ENCODE measurements around the gene TXNDC5. TPM values are rescaled to one million over a fixed set of nuclear protein-coding genes. Genes with fewer than 3 reads are reported as not detected.
A peak's percentile ranks its signal among the peaks of the same experiment; 100 is the strongest.

TXNDC5 gene
- total RNA-seq, 1 donor from 2014 or later, result 193 TPM

GRCh38 chr6:7901780-7902179 lies 8.8 kb downstream of the TXNDC5 start:
- no peak overlapping the region for H3K9ac ChIP-seq (ENCODE audit: low read length)
- Mint-ChIP-seq H3K27me3 (ENCODE audit: low read depth, unreplicated experiment) (no peaks in the 10 kb centered on the region), H3K27ac (ENCODE audit: unreplicated experiment) (peak overlapping the region; percentile 56), H3K4me3 (ENCODE audit: unreplicated experiment) (no peak overlapping the region), H3K4me1 (ENCODE audit: low read depth, unreplicated experiment) (peaks cover under 1% of the 10 kb centered on the region), H3K36me3 (ENCODE audit: low read depth, unreplicated experiment) (peaks cover 24% of the 10 kb centered on the region), H3K9me3 (ENCODE audit: unreplicated experiment) (peaks cover 2% of the 10 kb centered on the region)
- no peak overlapping the region for H3K27ac ChIP-seq (ENCODE audit: low read depth, low read length)
- FAIRE-seq, result no peak
- peaks cover 70% of the 10 kb centered on the region for H3K36me3 ChIP-seq (ENCODE audit: insufficient read depth, low read length)
- peaks cover 94% of the 10 kb centered on the region for H4K20me1 ChIP-seq (ENCODE audit: insufficient read depth, low read length)
- no peaks in the 10 kb centered on the region for H3K9me3 ChIP-seq (ENCODE audit: insufficient read depth, low read depth, low read length)
- H3K79me2 ChIP-seq (ENCODE audit: insufficient read depth, low read length), result peaks cover 58% of the 10 kb centered on the region
- H3K27me3 ChIP-seq (ENCODE audit: insufficient read depth, low read length), result no peaks in the 10 kb centered on the region
- no peak overlapping the region for H3K4me2 ChIP-seq (ENCODE audit: low read length)
- H2AFZ ChIP-seq (ENCODE audit: low read depth, low read length), result no peak overlapping the region
- TF ChIP-seq CTCF (IDR thresholded peaks at IDR 0.05; ENCODE audit: insufficient read depth, low read depth, low read length) (no peak), EZH2 (IDR thresholded peaks at IDR 0.05; ENCODE audit: insufficient read depth, low read length) (no peak)
- H3K4me1 ChIP-seq (ENCODE audit: insufficient read depth, low read length), result no peaks in the 10 kb centered on the region
- DNase-seq (ENCODE audit: low read depth), result no peak
- H3K4me3 ChIP-seq (ENCODE audit: insufficient read depth, low read depth, low read length), result no peak overlapping the region

GRCh38 chr6:7901056-7901455 lies 9.5 kb downstream of the TXNDC5 start:
- Mint-ChIP-seq H3K27ac (ENCODE audit: unreplicated experiment) (no peak overlapping the region), H3K4me1 (ENCODE audit: low read depth, unreplicated experiment) (no peaks in the 10 kb centered on the region), H3K27me3 (ENCODE audit: low read depth, unreplicated experiment) (no peaks in the 10 kb centered on the region), H3K4me3 (ENCODE audit: unreplicated experiment) (no peak overlapping the region), H3K9me3 (ENCODE audit: unreplicated experiment) (peaks cover 2% of the 10 kb centered on the region), H3K36me3 (ENCODE audit: low read depth, unreplicated experiment) (peaks cover 23% of the 10 kb centered on the region)
- no peaks in the 10 kb centered on the region for H3K9me3 ChIP-seq (ENCODE audit: insufficient read depth, low read depth, low read length)
- H3K4me1 ChIP-seq (ENCODE audit: insufficient read depth, low read length), result no peaks in the 10 kb centered on the region
- DNase-seq (ENCODE audit: low read depth) (no peak), FAIRE-seq (no peak)
- H3K27ac ChIP-seq (ENCODE audit: low read depth, low read length), result no peak overlapping the region
- H4K20me1 ChIP-seq (ENCODE audit: insufficient read depth, low read length), result peaks cover 94% of the 10 kb centered on the region
- peaks cover 52% of the 10 kb centered on the region for H3K79me2 ChIP-seq (ENCODE audit: insufficient read depth, low read length)
- TF ChIP-seq CTCF (IDR thresholded peaks at IDR 0.05; ENCODE audit: insufficient read depth, low read depth, low read length), result no peak
- no peak for TF ChIP-seq EZH2 (IDR thresholded peaks at IDR 0.05; ENCODE audit: insufficient read depth, low read length)
- no peak overlapping the region for H3K4me2 ChIP-seq (ENCODE audit: low read length)
- H2AFZ ChIP-seq (ENCODE audit: low read depth, low read length), result no peak overlapping the region
- peaks cover 78% of the 10 kb centered on the region for H3K36me3 ChIP-seq (ENCODE audit: insufficient read depth, low read length)
- H3K4me3 ChIP-seq (ENCODE audit: insufficient read depth, low read depth, low read length), result no peak overlapping the region
- no peak overlapping the region for H3K9ac ChIP-seq (ENCODE audit: low read length)
- H3K27me3 ChIP-seq (ENCODE audit: insufficient read depth, low read length), result no peaks in the 10 kb centered on the region

GRCh38 chr6:7900621-7901020 lies 10.0 kb downstream of the TXNDC5 start:
- H3K4me2 ChIP-seq (ENCODE audit: low read length), result no peak overlapping the region
- no peaks in the 10 kb centered on the region for H3K9me3 ChIP-seq (ENCODE audit: insufficient read depth, low read depth, low read length)
- H3K4me3 Mint-ChIP-seq (ENCODE audit: unreplicated experiment), result no peak overlapping the region
- no peaks in the 10 kb centered on the region for H3K27me3 Mint-ChIP-seq (ENCODE audit: low read depth, unreplicated experiment)
- H2AFZ ChIP-seq (ENCODE audit: low read depth, low read length), result no peak overlapping the region
- H3K27ac Mint-ChIP-seq (ENCODE audit: unreplicated experiment), result no peak overlapping the region
- H3K36me3 Mint-ChIP-seq (ENCODE audit: low read depth, unreplicated experiment), result peaks cover 23% of the 10 kb centered on the region
- FAIRE-seq (no peak), DNase-seq (ENCODE audit: low read depth) (no peak)
- H3K79me2 ChIP-seq (ENCODE audit: insufficient read depth, low read length), result peaks cover 47% of the 10 kb centered on the region
- TF ChIP-seq EZH2 (IDR thresholded peaks at IDR 0.05; ENCODE audit: insufficient read depth, low read length) (no peak), CTCF (IDR thresholded peaks at IDR 0.05; ENCODE audit: insufficient read depth, low read depth, low read length) (no peak)
- peaks cover 81% of the 10 kb centered on the region for H3K36me3 ChIP-seq (ENCODE audit: insufficient read depth, low read length)
- H3K9ac ChIP-seq (ENCODE audit: low read length), result no peak overlapping the region
- H3K4me1 ChIP-seq (ENCODE audit: insufficient read depth, low read length), result no peaks in the 10 kb centered on the region
- no peaks in the 10 kb centered on the region for H3K27me3 ChIP-seq (ENCODE audit: insufficient read depth, low read length)
- no peak overlapping the region for H3K27ac ChIP-seq (ENCODE audit: low read depth, low read length)
- H3K4me1 Mint-ChIP-seq (ENCODE audit: low read depth, unreplicated experiment), result no peaks in the 10 kb centered on the region
- peaks cover 2% of the 10 kb centered on the region for H3K9me3 Mint-ChIP-seq (ENCODE audit: unreplicated experiment)
- H4K20me1 ChIP-seq (ENCODE audit: insufficient read depth, low read length), result peaks cover 94% of the 10 kb centered on the region
- no peak overlapping the region for H3K4me3 ChIP-seq (ENCODE audit: insufficient read depth, low read depth, low read length)
